HG02981 (cell line): ENCODE results near the gene STK31.
"Not testable (repeated sequence)": the region's sequence is repeated elsewhere in the genome, so short reads cannot be mapped to it uniquely, and the experiment has no call there.

Source experiments
- ATAC-seq: cut with Tn5 transposase; IDR thresholded peaks from one replicate; pipeline ENCODE4 v1.9.1; 2021; ENCODE audit warnings: mild to moderate bottlenecking, moderate library complexity; ENCODE audit not compliant: unreplicated experiment

Gene STK31

GRCh38 chr7:23788843-23789242, 78.8 kb downstream of the STK31 start:
- ATAC-seq: no peak

- no peak for ATAC-seq
These were observed 81.7 kb downstream of the STK31 start for GRCh38 chr7:23791721-23792120.

GRCh38 chr7:23802720-23803397, 92.8 kb downstream of the STK31 start:
- no peak for ATAC-seq

- no peak for ATAC-seq
These were observed 94.7 kb downstream of the STK31 start for GRCh38 chr7:23804707-23805106.

- no peak for ATAC-seq
These were observed 98.4 kb downstream of the STK31 start for GRCh38 chr7:23808421-23808820.

- no peak for ATAC-seq
These were observed 100.1 kb downstream of the STK31 start for GRCh38 chr7:23810099-23810498.

- ATAC-seq: no peak
These were observed 101.5 kb downstream of the STK31 start for GRCh38 chr7:23811540-23811939.

- not testable (repeated sequence) for ATAC-seq
These were observed 118.1 kb downstream of the STK31 start for GRCh38 chr7:23828125-23828524.

- not testable (repeated sequence) for ATAC-seq
These were observed 122.7 kb downstream of the STK31 start for GRCh38 chr7:23832733-23833132.

GRCh38 chr7:23833405-23833804, 123.4 kb downstream of the STK31 start:
- ATAC-seq: no peak

GRCh38 chr7:23844837-23845236, 134.8 kb downstream of the STK31 start:
- not testable (repeated sequence) for ATAC-seq

- no peak for ATAC-seq
These were observed 142.1 kb downstream of the STK31 start for GRCh38 chr7:23852135-23852534.

GRCh38 chr7:23852988-23853387, 143.0 kb downstream of the STK31 start:
- ATAC-seq: no peak

- ATAC-seq: no peak
These were observed 153.3 kb downstream of the STK31 start for GRCh38 chr7:23863209-23863787.

GRCh38 chr7:23864973-23865372, 155.0 kb downstream of the STK31 start:
- ATAC-seq: no peak

GRCh38 chr7:23873306-23873705, 163.3 kb downstream of the STK31 start:
- no peak for ATAC-seq

GRCh38 chr7:23876526-23876925, 166.5 kb downstream of the STK31 start:
- ATAC-seq: not testable (repeated sequence)
